Activated CD4-positive, alpha-beta memory T cell treated with anti-CD3 and anti-CD28 coated beads, Interleukin-2, amount 10 ng/mL, durations not matched to agents 7 days and 5 days (primary cell): Measurements from ENCODE around the gene PHF21A. TPM values are rescaled to one million over a fixed set of nuclear protein-coding genes. Genes with fewer than 3 reads are reported as not detected.
A peak's percentile ranks its signal among the peaks of the same experiment; 100 is the strongest.

Experiments
- CTCF ChIA-PET: fragments of 350-600 bp; sonication (Branson Sonifier 250); formaldehyde crosslinking; loops from one replicate; lab custom pipeline; 2021; ENCODE audit warnings: antibody characterized with exemption, inconsistent platforms; lab: Charles Lee
- POLR2A ChIA-PET: fragments of 350-600 bp; sonication (Branson Sonifier 250); formaldehyde crosslinking; loops from one replicate; lab custom pipeline; 2021; ENCODE audit warnings: antibody characterized with exemption; lab: Charles Lee
- DNase-seq: peaks from one replicate; pipeline ENCODE4 v3.0.0-alpha.2; 2020
- H3K27ac Mint-ChIP-seq: one replicate; pipeline ENCODE4 v1.8.0; 2021; ENCODE audit warnings: mild to moderate bottlenecking, mixed read lengths
- H3K27me3 Mint-ChIP-seq: one replicate; pipeline ENCODE4 v1.8.0; 2021; ENCODE audit warnings: mixed read lengths
- H3K36me3 Mint-ChIP-seq: one replicate; pipeline ENCODE4 v1.8.0; 2021; ENCODE audit warnings: low read depth, mixed read lengths
- H3K4me1 Mint-ChIP-seq: one replicate; pipeline ENCODE4 v1.8.0; 2021; ENCODE audit warnings: mixed read lengths
- H3K4me3 Mint-ChIP-seq: one replicate; pipeline ENCODE4 v1.8.0; 2021; ENCODE audit warnings: mild to moderate bottlenecking, mixed read lengths
- H3K9me3 Mint-ChIP-seq: one replicate; pipeline ENCODE4 v1.8.0; 2021; ENCODE audit warnings: mixed read lengths
- total RNA-seq, 2 experiments: library from RNA; stranded (reverse); gene quantifications; one replicate each; pipeline ENCODE4 v1.2.3, GENCODE V29; 2021

Gene PHF21A
- total RNA-seq, 2 experiments from 2014 or later, result 52.6 to 56.9 TPM

DNA sequence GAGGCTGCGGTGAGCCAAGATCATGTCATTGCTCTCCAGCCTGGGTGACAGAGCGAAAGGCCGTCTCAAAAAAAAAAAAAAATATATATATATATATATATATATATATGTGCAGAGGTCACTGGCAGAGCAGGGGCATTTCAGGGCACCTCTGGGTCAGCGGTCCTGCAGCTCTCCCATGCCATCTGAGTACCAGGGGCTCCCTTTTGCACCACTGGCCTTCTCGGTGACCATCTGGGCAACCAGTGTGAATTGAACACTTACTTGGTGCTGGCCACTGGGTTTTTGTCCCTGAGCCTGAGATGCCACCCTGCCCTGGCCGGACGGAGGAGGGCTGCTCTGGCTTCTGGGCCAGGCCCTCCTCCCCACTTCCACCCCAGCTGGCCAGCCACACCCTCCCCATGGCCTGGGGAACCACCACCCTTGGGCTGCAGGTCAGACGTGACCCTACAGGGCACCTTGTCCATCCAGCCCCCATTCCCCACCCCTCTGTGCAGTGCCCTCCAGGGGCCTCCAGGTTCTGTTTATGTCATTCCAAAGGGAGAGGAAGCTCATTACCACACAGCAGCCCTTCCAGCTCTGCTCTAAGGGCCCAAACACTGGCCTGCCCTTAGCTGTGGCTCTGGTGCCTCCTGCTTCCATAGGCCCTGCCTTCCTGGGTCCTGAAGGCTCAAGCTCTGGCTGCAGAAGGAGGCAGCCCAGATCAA, 225.5 kb downstream of the PHF21A start:
- CTCF ChIA-PET, result no interaction called here
- Mint-ChIP-seq H3K9me3 (no peaks in the 10 kb centered on the region), H3K36me3 (no peaks in the 10 kb centered on the region), H3K4me3 (no peak overlapping the region), H3K4me1 (peaks cover 9% of the 10 kb centered on the region), H3K27ac (no peak overlapping the region), H3K27me3 (peaks cover 18% of the 10 kb centered on the region)
- DNase-seq, result no peak
- POLR2A ChIA-PET, result interaction anchor here (1.2 kb wide), 1 partner anchor 10 kb away, joined by 3 read pairs; no protein-coding TSS in a partner anchor

GRCh38 chr11:45894555-45895247, 226.6 kb downstream of the PHF21A start:
- Mint-ChIP-seq H3K4me3 (no peak overlapping the region), H3K36me3 (no peaks in the 10 kb centered on the region), H3K9me3 (no peaks in the 10 kb centered on the region), H3K4me1 (peaks cover 6% of the 10 kb centered on the region), H3K27ac (no peak overlapping the region), H3K27me3 (peaks cover 14% of the 10 kb centered on the region)
- DNase-seq, result no peak
- ChIA-PET CTCF (no interaction called here), POLR2A (no interaction called here)

DNA sequence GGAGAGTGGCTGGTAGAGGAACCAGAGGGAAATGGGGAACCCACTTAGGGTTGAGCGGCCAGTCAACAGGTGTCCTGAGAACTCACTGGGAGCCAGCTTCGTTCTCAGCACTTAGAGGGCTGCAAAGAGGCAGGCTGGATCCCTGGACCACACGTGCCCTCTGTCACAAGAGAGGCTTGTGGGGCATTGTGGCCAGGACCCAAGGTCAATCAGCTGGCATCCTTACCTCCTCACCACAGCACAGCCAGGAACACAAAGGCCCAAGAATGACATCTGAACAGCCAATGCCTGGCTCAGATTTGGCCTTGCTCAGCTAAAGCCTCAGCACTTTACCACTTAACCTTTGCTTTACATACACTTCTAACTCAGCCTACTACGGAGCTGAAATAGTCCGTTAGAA, 228.4 kb downstream of the PHF21A start:
- H3K4me3 Mint-ChIP-seq, result no peak overlapping the region
- no peaks in the 10 kb centered on the region for H3K9me3 Mint-ChIP-seq
- ChIA-PET POLR2A (no interaction called here), CTCF (no interaction called here)
- peaks cover 5% of the 10 kb centered on the region for H3K27me3 Mint-ChIP-seq
- no peaks in the 10 kb centered on the region for H3K4me1 Mint-ChIP-seq
- no peak overlapping the region for H3K27ac Mint-ChIP-seq
- no peaks in the 10 kb centered on the region for H3K36me3 Mint-ChIP-seq
- no peak for DNase-seq

DNA sequence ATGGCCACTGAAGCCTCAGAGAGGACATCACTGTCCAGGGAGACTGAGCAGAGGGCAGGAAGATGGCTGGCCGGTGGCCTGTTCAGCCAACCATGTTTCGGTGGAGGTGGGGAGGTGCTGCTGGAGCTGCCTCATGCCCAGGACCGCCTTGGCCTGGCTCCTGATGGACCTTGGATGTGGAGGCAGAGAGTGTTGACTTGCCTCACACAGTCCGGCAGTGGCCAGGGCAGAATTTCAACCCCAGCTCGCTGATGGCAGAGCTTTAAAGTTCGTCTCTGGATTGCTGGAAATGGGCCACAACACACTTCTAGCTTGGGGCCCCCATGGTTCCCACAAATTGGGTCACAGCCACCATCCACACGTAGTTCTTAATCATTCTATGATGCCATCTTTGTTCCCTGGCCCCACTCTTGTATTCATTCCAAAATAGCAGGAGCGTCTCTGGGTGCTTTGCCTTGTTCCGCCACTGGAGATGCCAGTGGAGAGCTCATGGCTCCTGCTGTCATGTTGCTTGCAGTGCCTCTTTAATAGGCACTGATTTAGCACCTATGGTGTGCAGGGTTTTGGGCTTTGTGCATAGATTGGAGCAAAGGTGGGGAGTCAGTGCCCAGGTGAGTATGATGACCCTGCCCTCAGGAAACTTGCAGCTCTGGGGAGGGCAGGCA, 230.2 kb downstream of the PHF21A start:
- Mint-ChIP-seq H3K36me3 (no peaks in the 10 kb centered on the region), H3K9me3 (no peaks in the 10 kb centered on the region), H3K4me1 (no peaks in the 10 kb centered on the region), H3K27ac (no peak overlapping the region), H3K27me3 (peaks cover 4% of the 10 kb centered on the region), H3K4me3 (no peak overlapping the region)
- POLR2A ChIA-PET, result interaction anchor here (1.0 to 1.7 kb wide), 2 partner anchors 25 to 39 kb away, joined by 3 read pairs; no protein-coding TSS in a partner anchor
- CTCF ChIA-PET, result interaction anchor here (1.4 to 1.5 kb wide), 3 partner anchors 17 to 119 kb away, joined by 4 to 5 read pairs (median 4); no protein-coding TSS in a partner anchor
- no peak for DNase-seq

DNA sequence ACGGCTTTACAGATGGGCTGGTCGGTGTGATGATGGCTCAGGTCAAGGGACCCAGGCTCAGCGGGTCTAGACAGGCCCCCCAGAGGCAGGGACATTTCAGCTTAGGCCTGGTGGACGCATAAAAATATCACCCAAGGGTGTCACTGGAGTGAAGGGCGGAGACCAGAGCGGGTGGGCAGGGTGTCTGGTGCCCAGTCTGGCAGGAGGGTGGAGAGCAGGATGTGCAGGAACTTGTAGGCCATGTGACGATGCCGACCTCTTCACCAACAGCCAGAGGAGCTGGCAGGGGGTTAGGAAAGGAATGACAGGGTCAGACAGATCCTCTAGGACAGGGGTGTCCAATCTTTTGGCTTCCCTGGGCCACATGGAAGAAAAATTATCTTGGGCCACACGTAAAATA, 231.3 kb downstream of the PHF21A start:
- CTCF ChIA-PET, result interaction anchor here (1.4 to 1.5 kb wide), 3 partner anchors 16 to 118 kb away, joined by 4 to 5 read pairs (median 4); no protein-coding TSS in a partner anchor

DNA sequence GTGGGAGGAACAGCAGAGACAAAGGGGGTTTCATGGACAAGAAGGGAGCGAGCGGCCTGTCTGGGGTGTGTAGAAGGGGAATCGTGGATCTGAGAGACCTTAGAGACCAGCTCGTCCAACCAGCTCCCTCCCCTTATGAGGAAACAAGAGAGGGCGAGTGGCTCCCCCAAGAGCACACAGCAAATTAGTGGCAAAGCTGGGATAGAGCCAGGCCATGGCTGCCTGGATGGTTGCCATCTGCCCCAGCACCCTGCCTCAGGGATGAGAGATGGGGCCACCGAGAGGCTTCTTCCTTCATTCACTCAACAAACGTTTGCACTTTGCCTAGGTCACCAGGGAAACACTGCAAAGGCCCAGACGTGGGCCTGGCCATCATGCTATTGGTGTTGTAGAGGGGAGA, 231.7 kb downstream of the PHF21A start:
- DNase-seq, result no peak
- CTCF ChIA-PET, result interaction anchor here (1.4 kb wide), 2 partner anchors 75 to 118 kb away, joined by 4 to 5 read pairs; no protein-coding TSS in a partner anchor
- Mint-ChIP-seq H3K27me3 (peaks cover 5% of the 10 kb centered on the region), H3K36me3 (no peaks in the 10 kb centered on the region), H3K9me3 (no peaks in the 10 kb centered on the region), H3K4me3 (no peak overlapping the region), H3K4me1 (peaks cover 5% of the 10 kb centered on the region), H3K27ac (no peak overlapping the region)
- POLR2A ChIA-PET, result no interaction called here

More for the DNA sequence above, 231.3 kb downstream of the PHF21A start:
- Mint-ChIP-seq H3K36me3 (no peaks in the 10 kb centered on the region), H3K27me3 (peaks cover 4% of the 10 kb centered on the region), H3K27ac (no peak overlapping the region), H3K4me1 (peaks cover 3% of the 10 kb centered on the region), H3K9me3 (no peaks in the 10 kb centered on the region), H3K4me3 (no peak overlapping the region)
- POLR2A ChIA-PET, result interaction anchor here (1.7 kb wide), 1 partner anchor 40 kb away, joined by 3 read pairs; no protein-coding TSS in a partner anchor
- DNase-seq, result no peak

DNA sequence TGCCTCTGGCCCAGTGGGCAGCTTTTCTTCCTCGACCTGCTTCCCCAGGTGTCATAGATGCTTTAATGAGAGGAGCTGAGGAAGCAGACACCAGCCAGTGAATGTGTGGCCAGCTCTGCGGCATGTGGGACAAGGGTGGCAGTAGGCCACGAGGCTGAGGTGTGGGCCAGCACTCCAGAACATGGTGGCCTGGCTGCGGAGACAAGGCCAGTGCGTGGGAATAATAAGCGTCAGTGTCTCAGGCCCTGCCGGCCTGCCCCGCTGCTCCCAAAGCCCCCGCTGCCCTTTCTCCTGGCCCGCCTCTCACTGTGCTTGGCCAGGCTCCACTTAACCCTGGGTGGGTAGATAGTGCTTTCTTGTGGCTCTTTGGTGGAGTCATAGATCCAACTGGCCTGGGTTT, 233.7 kb downstream of the PHF21A start:
- DNase-seq, result no peak
- Mint-ChIP-seq H3K4me1 (peaks cover 7% of the 10 kb centered on the region), H3K9me3 (no peaks in the 10 kb centered on the region), H3K27ac (no peak overlapping the region), H3K27me3 (peaks cover 7% of the 10 kb centered on the region), H3K36me3 (no peaks in the 10 kb centered on the region), H3K4me3 (no peak overlapping the region)
- CTCF ChIA-PET, result no interaction called here
- POLR2A ChIA-PET, result interaction anchor here (1.6 kb wide), 1 partner anchor 30 kb away, joined by 3 read pairs; no protein-coding TSS in a partner anchor

GRCh38 chr11:45886816-45887520, 234.3 kb downstream of the PHF21A start:
- POLR2A ChIA-PET, result interaction anchor here (1.6 kb wide), 1 partner anchor 30 kb away, joined by 3 read pairs; no protein-coding TSS in a partner anchor
- CTCF ChIA-PET, result no interaction called here
- DNase-seq, result no peak
- Mint-ChIP-seq H3K4me3 (no peak overlapping the region), H3K9me3 (no peaks in the 10 kb centered on the region), H3K36me3 (no peaks in the 10 kb centered on the region), H3K27ac (no peak overlapping the region), H3K27me3 (peaks cover 7% of the 10 kb centered on the region), H3K4me1 (peaks cover 7% of the 10 kb centered on the region)

GRCh38 chr11:45885921-45886721, 235.1 kb downstream of the PHF21A start:
- DNase-seq, result no peak
- Mint-ChIP-seq H3K4me1 (peaks cover 7% of the 10 kb centered on the region), H3K27me3 (peaks cover 4% of the 10 kb centered on the region), H3K36me3 (no peaks in the 10 kb centered on the region), H3K27ac (no peak overlapping the region), H3K9me3 (no peaks in the 10 kb centered on the region), H3K4me3 (no peak overlapping the region)
- ChIA-PET CTCF (no interaction called here), POLR2A (no interaction called here)

GRCh38 chr11:45885274-45885920, 235.9 kb downstream of the PHF21A start, which contains the start of gene MAPK8IP1:
MAPK8IP1 (plus strand) TSS chr11:45885651; CDS start chr11:45885821, 170 bp downstream.
- H3K27ac Mint-ChIP-seq, result no peak within 1 kb of the TSS
- ChIA-PET CTCF (no interaction called here), POLR2A (no interaction called here)
- H3K36me3 Mint-ChIP-seq, result no peaks in the 10 kb centered on the region
- DNase-seq, result peak; percentile 63
- H3K27me3 Mint-ChIP-seq, result peaks cover 4% of the 10 kb centered on the region
- peaks cover 7% of the 10 kb centered on the region for H3K4me1 Mint-ChIP-seq
- peak within 1 kb of the TSS; percentile 61 for H3K4me3 Mint-ChIP-seq
- H3K9me3 Mint-ChIP-seq, result no peaks in the 10 kb centered on the region

DNA sequence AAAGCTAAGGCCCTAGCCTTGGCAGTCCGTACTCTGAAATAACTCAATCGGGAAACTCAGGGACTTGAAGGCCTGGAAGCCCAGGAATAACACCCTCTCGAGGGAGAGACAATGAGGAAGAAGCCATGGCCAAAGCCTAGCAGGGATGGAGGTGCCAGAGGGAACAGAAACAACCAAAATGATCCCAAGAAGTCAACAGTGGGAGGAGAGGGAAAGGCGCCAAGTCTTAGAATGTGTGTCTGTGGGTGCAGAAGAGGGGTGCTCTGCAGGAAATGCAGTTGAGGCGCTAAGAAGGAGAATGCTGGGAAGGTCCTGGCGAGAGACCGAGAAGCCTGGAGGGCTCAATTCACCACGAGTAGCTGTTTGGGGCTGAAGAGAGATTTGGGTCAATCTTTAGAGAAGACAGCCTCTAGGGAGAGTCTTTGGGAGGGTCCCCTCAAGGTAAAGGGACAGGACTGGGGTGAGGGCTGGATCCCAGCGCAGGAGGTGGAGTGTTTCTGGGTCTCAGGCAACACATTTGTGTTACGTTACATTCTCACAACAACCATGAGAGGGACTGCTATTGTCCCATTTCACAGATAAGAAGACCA, 236.6 kb downstream of the PHF21A start:
- Mint-ChIP-seq H3K4me3 (peak overlapping the region; percentile 61), H3K27me3 (peaks cover 4% of the 10 kb centered on the region), H3K27ac (no peak overlapping the region), H3K4me1 (peaks cover 7% of the 10 kb centered on the region), H3K9me3 (no peaks in the 10 kb centered on the region), H3K36me3 (peaks cover under 1% of the 10 kb centered on the region)
- DNase-seq, result no peak
- CTCF ChIA-PET, result interaction anchor here (0.6 to 1.7 kb wide), 2 partner anchors 92 to 113 kb away, joined by 3 to 4 read pairs; no protein-coding TSS in a partner anchor
- POLR2A ChIA-PET, result interaction anchor here (1.0 kb wide), 1 partner anchor 14 kb away, joined by 3 read pairs; no protein-coding TSS in a partner anchor
